Neuronal stem cell (in vitro differentiated cells): ENCODE data around the gene BCAS1.

Source experiments
- DNase-seq: peaks from one replicate; pipeline ENCODE4 v3.0.0-alpha.2; 2013; ENCODE audit warnings: low spot score
- H2AFZ ChIP-seq: one replicate; pipeline ENCODE4 v1.6.1; 2013; ENCODE audit warnings: mild to moderate bottlenecking, low read length, inconsistent platforms
- H2AK5ac ChIP-seq: 2 replicates; pipeline ENCODE4 v1.6.1; 2013; ENCODE audit warnings: low read depth, mild to moderate bottlenecking, inconsistent platforms, low read length, moderate library complexity, mixed read lengths
- H2BK120ac ChIP-seq: 2 replicates; pipeline ENCODE4 v1.6.1; 2013; ENCODE audit warnings: low read depth, mild to moderate bottlenecking, inconsistent platforms, low read length, moderate library complexity, mixed read lengths
- H2BK12ac ChIP-seq: one replicate; pipeline ENCODE4 v1.6.1; 2013; ENCODE audit warnings: low read length, inconsistent platforms
- H2BK15ac ChIP-seq: 2 replicates; pipeline ENCODE4 v1.6.1; 2013; ENCODE audit warnings: mild to moderate bottlenecking, low read length, inconsistent platforms, mixed read lengths
- H2BK5ac ChIP-seq: one replicate; pipeline ENCODE4 v1.6.1; 2013; ENCODE audit warnings: inconsistent platforms, mild to moderate bottlenecking, low read length, moderate library complexity
- H3K14ac ChIP-seq: one replicate; pipeline ENCODE4 v1.6.1; 2013; ENCODE audit warnings: low read length, inconsistent platforms
- H3K18ac ChIP-seq: 2 replicates; pipeline ENCODE4 v1.6.1; 2013; ENCODE audit warnings: low read length, inconsistent platforms
- H3K23ac ChIP-seq: 2 replicates; pipeline ENCODE4 v1.6.1; 2013; ENCODE audit warnings: low read depth, mild to moderate bottlenecking, mixed read lengths, low read length, inconsistent platforms; ENCODE audit not compliant: poor library complexity
- H3K27ac ChIP-seq: replicated peaks from 3 replicates; pipeline ENCODE4 v1.5.1; 2013; ENCODE audit warnings: low read length, inconsistent platforms
- H3K27me3 ChIP-seq, 3 experiments: 2 replicates each; pipeline ENCODE4 v1.6.1; 2013; ENCODE audit warnings: low read length in 3 of 3, mild to moderate bottlenecking in 2 of 3, inconsistent platforms in 1 of 3, low read depth in 1 of 3, mixed read lengths in 1 of 3, moderate library complexity in 1 of 3; ENCODE audit not compliant: control insufficient read depth in 3 of 3, insufficient read depth in 3 of 3
- H3K36me3 ChIP-seq, 2 donors: replicated peaks in 1 of 2; 2 replicates each; pipeline ENCODE4 v1.6.1; 2013; ENCODE audit warnings: low read length in 2 of 2; ENCODE audit not compliant: control insufficient read depth in 2 of 2, insufficient read depth in 2 of 2
- H3K4ac ChIP-seq: 2 replicates; pipeline ENCODE4 v1.6.1; 2013; ENCODE audit warnings: inconsistent platforms, mild to moderate bottlenecking, low read length, moderate library complexity
- H3K4me1 ChIP-seq, 2 donors: 1 replicate in 1 of 2; 2 replicates in 1 of 2; pipeline ENCODE4 v1.6.1; 2013; ENCODE audit warnings: low read length in 2 of 2, low read depth in 1 of 2; ENCODE audit not compliant: control insufficient read depth in 2 of 2, insufficient read depth in 1 of 2
- H3K4me2 ChIP-seq: one replicate; pipeline ENCODE4 v1.6.1; 2013; ENCODE audit warnings: mild to moderate bottlenecking, low read length, inconsistent platforms; ENCODE audit not compliant: insufficient read depth, poor library complexity, severe bottlenecking
- H3K4me3 ChIP-seq, 2 donors: 2 replicates each; pipeline ENCODE4 v1.5.1; 2013; ENCODE audit warnings: low read length in 2 of 2, mild to moderate bottlenecking in 2 of 2, inconsistent platforms in 1 of 2, moderate library complexity in 1 of 2
- H3K79me1 ChIP-seq: one replicate; pipeline ENCODE4 v1.6.1; 2013; ENCODE audit warnings: low read depth, mild to moderate bottlenecking, inconsistent platforms, low read length, moderate library complexity
- H3K9ac ChIP-seq: one replicate; pipeline ENCODE4 v1.6.1; 2013; ENCODE audit warnings: mild to moderate bottlenecking, low read depth, low read length, inconsistent platforms; ENCODE audit not compliant: poor library complexity
- H3K9me3 ChIP-seq, 2 donors: replicated peaks in 1 of 2; 2 replicates each; pipeline versions ENCODE3 to v1.6.1; 2013; ENCODE audit warnings: low read length in 2 of 2, mild to moderate bottlenecking in 2 of 2, inconsistent platforms in 1 of 2, low read depth in 1 of 2, mixed read lengths in 1 of 2, moderate library complexity in 1 of 2; ENCODE audit not compliant: control insufficient read depth in 2 of 2, insufficient read depth in 1 of 2
- H4K8ac ChIP-seq: one replicate; pipeline ENCODE4 v1.6.1; 2013; ENCODE audit warnings: low read depth, mild to moderate bottlenecking, inconsistent platforms, low read length, moderate library complexity
- H4K91ac ChIP-seq: one replicate; pipeline ENCODE4 v1.6.1; 2013; ENCODE audit warnings: low read length, low read depth, mild to moderate bottlenecking, inconsistent platforms; ENCODE audit not compliant: poor library complexity
- WGBS, 2 donors: extraction: QIAGEN DNeasy Blood & Tissue Kit; methylation state at CpG; one replicate each; pipeline ENCODE4 v1.1.7; 2013; ENCODE audit warnings: missing lambda C conversion rate in 2 of 2, mixed read lengths in 1 of 2; ENCODE audit not compliant: insufficient read length in 2 of 2, insufficient replicate concordance in 1 of 2; ENCODE audit errors: extremely low coverage in 2 of 2; 5-methylcytosine and 5-hydroxymethylcytosine counted together

The BCAS1 gene

GRCh38 chr20:53993310-53993709 is 77.1 kb downstream of the BCAS1 start:
- Histone ChIP-seq H3K4me1 (peaks cover 0 to 3% of the 10 kb centered on the region in 2 donors), H3K23ac (no peak overlapping the region), H3K9ac (no peak overlapping the region), H3K18ac (no peak overlapping the region), H3K4me3 (no peak overlapping the region), H4K91ac (no peak overlapping the region), H4K8ac (no peak overlapping the region), H3K9me3 (no peaks in the 10 kb centered on the region), H3K4me2 (no peak overlapping the region), H2BK12ac (no peak overlapping the region), H3K14ac (no peak overlapping the region), H3K79me1 (no peaks in the 10 kb centered on the region), H3K27me3 (peaks cover 0 to 4% (median 0%) of the 10 kb centered on the region in 3 experiments), H3K27ac (no peak overlapping the region), H2BK120ac (no peak overlapping the region), H2BK15ac (no peak overlapping the region), H2AFZ (no peak overlapping the region), H2AK5ac (no peak overlapping the region), H2BK5ac (no peak overlapping the region), H3K36me3 (no peaks in the 10 kb centered on the region), H3K4ac (no peak overlapping the region)
- WGBS, 2 donors, result no CpG with 5 or more reads among the region's 5 CpGs
- no peak for DNase-seq

- no peak overlapping the region for H3K9ac ChIP-seq
- H2AFZ ChIP-seq, result no peak overlapping the region
- DNase-seq, result no peak
- H3K27me3 ChIP-seq, result peaks cover 0 to 9% (median 0%) of the 10 kb centered on the region in 3 experiments
- H4K91ac ChIP-seq, result no peak overlapping the region
- no CpG with 5 or more reads among the region's 9 CpGs for WGBS, 2 donors
- H4K8ac ChIP-seq, result no peak overlapping the region
- H2BK5ac ChIP-seq, result no peak overlapping the region
- no peak overlapping the region for H3K18ac ChIP-seq
- no peak overlapping the region for H3K4ac ChIP-seq
- H3K27ac ChIP-seq, result no peak overlapping the region
- no peak overlapping the region for H3K4me3 ChIP-seq
- H3K9me3 ChIP-seq, result no peaks in the 10 kb centered on the region
- H2AK5ac ChIP-seq, result no peak overlapping the region
- no peak overlapping the region for H2BK12ac ChIP-seq
- H3K23ac ChIP-seq, result no peak overlapping the region
- no peaks in the 10 kb centered on the region for H3K79me1 ChIP-seq
- H3K4me2 ChIP-seq, result no peak overlapping the region
- H3K4me1 ChIP-seq, result peaks cover 0 to 1% of the 10 kb centered on the region in 2 donors
- H2BK120ac ChIP-seq, result no peak overlapping the region
- H2BK15ac ChIP-seq, result no peak overlapping the region
- H3K14ac ChIP-seq, result no peak overlapping the region
- no peaks in the 10 kb centered on the region for H3K36me3 ChIP-seq
Measured at GRCh38 chr20:53990768-53991450, 79.5 kb downstream of the BCAS1 start.

GRCh38 chr20:53990003-53990402 is 80.4 kb downstream of the BCAS1 start:
- no peak for DNase-seq
- H2BK5ac ChIP-seq, result no peak overlapping the region
- H2BK12ac ChIP-seq, result no peak overlapping the region

GRCh38 chr20:53989401-53989800 is 81.0 kb downstream of the BCAS1 start:
- H2BK120ac ChIP-seq, result no peak overlapping the region
- H4K91ac ChIP-seq, result no peak overlapping the region
- no peak overlapping the region for H3K4me2 ChIP-seq
- no peak overlapping the region for H2AK5ac ChIP-seq
- H2BK5ac ChIP-seq, result no peak overlapping the region
- no peaks in the 10 kb centered on the region for H3K36me3 ChIP-seq
- no peak overlapping the region for H3K4me3 ChIP-seq
- H3K9me3 ChIP-seq, result no peaks in the 10 kb centered on the region
- H3K14ac ChIP-seq, result no peak overlapping the region
- DNase-seq, result no peak
- H2BK15ac ChIP-seq, result no peak overlapping the region
- no peak overlapping the region for H2AFZ ChIP-seq
- H3K4ac ChIP-seq, result no peak overlapping the region
- H3K4me1 ChIP-seq, result no peaks in the 10 kb centered on the region
- H3K23ac ChIP-seq, result no peak overlapping the region
- H3K27me3 ChIP-seq, result peaks cover 0 to 9% (median 0%) of the 10 kb centered on the region in 3 experiments
- no peaks in the 10 kb centered on the region for H3K79me1 ChIP-seq
- no peak overlapping the region for H4K8ac ChIP-seq
- H2BK12ac ChIP-seq, result no peak overlapping the region
- H3K18ac ChIP-seq, result no peak overlapping the region
- WGBS, 2 donors, result no CpG with 5 or more reads among the region's 2 CpGs
- no peak overlapping the region for H3K27ac ChIP-seq
- H3K9ac ChIP-seq, result no peak overlapping the region

More at GRCh38 chr20:53990003-53990402, 80.4 kb downstream of the BCAS1 start:
- Histone ChIP-seq H3K27ac (no peak overlapping the region), H3K9ac (no peak overlapping the region), H2BK15ac (no peak overlapping the region), H3K23ac (no peak overlapping the region), H3K36me3 (no peaks in the 10 kb centered on the region), H3K9me3 (no peaks in the 10 kb centered on the region), H3K14ac (no peak overlapping the region), H2AK5ac (no peak overlapping the region), H3K4me2 (no peak overlapping the region), H2BK120ac (no peak overlapping the region), H4K91ac (no peak overlapping the region), H4K8ac (no peak overlapping the region), H3K4me3 (no peak overlapping the region), H3K18ac (no peak overlapping the region), H3K4me1 (no peaks in the 10 kb centered on the region), H3K79me1 (no peaks in the 10 kb centered on the region), H2AFZ (no peak overlapping the region), H3K4ac (no peak overlapping the region), H3K27me3 (peaks cover 0 to 9% (median 0%) of the 10 kb centered on the region in 3 experiments)
- no CpG with 5 or more reads among the region's 2 CpGs for WGBS, 2 donors
